OCI-LY7 (cell line): Measurements from ENCODE around the gene MEGF6. TPM values are rescaled to one million over a fixed set of nuclear protein-coding genes. Genes with fewer than 3 reads are reported as not detected.

Experiments used
- BruUV-seq: library from RNA; stranded (reverse); fragments of 400-500 nt; replicated peaks from 2 replicates; lab custom pipeline; 2021; lab: Mats Ljungman, UMichigan
- CTCF ChIA-PET: fragments of 300-600 bp; sonication (Branson Sonifier 250); formaldehyde crosslinking; loops from one replicate; lab custom pipeline; 2022; ENCODE audit warnings: antibody characterized with exemption; ENCODE audit not compliant: unreplicated experiment; lab: Charles Lee
- POLR2A ChIA-PET: fragments of 300-600 bp; sonication (Branson Sonifier 250); formaldehyde crosslinking; loops from one replicate; lab custom pipeline; 2022; ENCODE audit warnings: antibody characterized with exemption; lab: Charles Lee
- DNase-seq: peaks from one replicate; pipeline ENCODE4 v3.0.0-alpha.2; 2015; ENCODE audit warnings: low spot score
- H2AFZ ChIP-seq: fragments of 200-600 bp; sonication (generic), shearing (Covaris generic); 2 replicates; pipeline ENCODE4 v1.6.1; 2014; ENCODE audit warnings: mild to moderate bottlenecking, antibody characterized with exemption, low read length, moderate library complexity
- H3K27ac ChIP-seq: fragments of 200-600 bp; sonication (generic); 2 replicates; pipeline ENCODE4 v1.5.1; 2014; ENCODE audit warnings: mixed run types, low read depth, mild to moderate bottlenecking, moderate library complexity, low read length, inconsistent platforms; ENCODE audit not compliant: poor library complexity, severe bottlenecking
- H3K36me3 ChIP-seq: fragments of 200-600 bp; sonication (generic); 2 replicates; pipeline ENCODE4 v1.6.1; 2014; ENCODE audit warnings: mild to moderate bottlenecking, antibody characterized with exemption, low read length, moderate library complexity, mixed read lengths; ENCODE audit not compliant: insufficient read depth
- H3K4me1 ChIP-seq: fragments of 200-600 bp; sonication (generic); 2 replicates; pipeline ENCODE4 v1.5.1; 2014; ENCODE audit warnings: mild to moderate bottlenecking, low read length; ENCODE audit not compliant: insufficient read depth, poor library complexity, severe bottlenecking
- H3K4me2 ChIP-seq: fragments of 200-600 bp; sonication (generic); 2 replicates; pipeline ENCODE4 v1.6.1; 2014; ENCODE audit warnings: mild to moderate bottlenecking, low read length
- H3K4me3 ChIP-seq: fragments of 200-600 bp; sonication (generic); 2 replicates; pipeline ENCODE4 v1.5.1; 2014; ENCODE audit warnings: mild to moderate bottlenecking, low read depth, low read length; ENCODE audit not compliant: poor library complexity, severe bottlenecking
- H3K79me2 ChIP-seq: fragments of 200-600 bp; sonication (generic); 2 replicates; pipeline ENCODE4 v1.6.1; 2016; ENCODE audit warnings: low read depth, mild to moderate bottlenecking, low read length, moderate library complexity, mixed read lengths; ENCODE audit not compliant: insufficient read depth
- H3K9me2 ChIP-seq: fragments of 200-600 bp; sonication (generic); 2 replicates; pipeline ENCODE4 v1.6.1; 2016; ENCODE audit warnings: mild to moderate bottlenecking, low read length, mixed read lengths; ENCODE audit not compliant: insufficient read depth
- H3K9me3 ChIP-seq: fragments of 200-600 bp; sonication (generic); 2 replicates; pipeline ENCODE4 v1.6.1; 2014; ENCODE audit warnings: mild to moderate bottlenecking, mixed run types, low read length, mixed read lengths
- H4K20me1 ChIP-seq: fragments of 200-600 bp; sonication (generic); 2 replicates; pipeline ENCODE4 v1.6.1; 2014; ENCODE audit warnings: mild to moderate bottlenecking, antibody characterized with exemption, low read length, moderate library complexity, mixed read lengths; ENCODE audit not compliant: insufficient read depth
- EZH2phosphoT487 ChIP-seq: fragments of 200-600 bp; sonication (generic); IDR thresholded peaks from 2 replicates; pipeline ENCODE4 v1.6.1; 2018; ENCODE audit warnings: low read depth, borderline replicate concordance, mild to moderate bottlenecking, mixed run types, antibody characterized with exemption, low read length, moderate library complexity, mixed read lengths
- intact Hi-C: fragments of 100-400 bp; cut with micrococcal nuclease; formaldehyde crosslinking; loops from one replicate; pipeline ENCODE4 v1.10.0; 2022; ENCODE audit not compliant: unreplicated experiment
- total RNA-seq, 2 experiments: library from RNA; depleted of rRNA in 1 of 2; stranded (reverse); fragments of >200 nt in 1 of 2; shearing (Covaris generic) in 1 of 2; gene quantifications; 2 replicates each; pipeline ENCODE4 v1.2.3, GENCODE V29; 2014 to 2022
- TF ChIP-seq, protein P1 (sequence below): fragments of 200-600 bp; sonication (generic); conservative IDR thresholded peaks from 2 replicates; pipeline ENCODE4 v1.5.1; 2014; ENCODE audit warnings: mild to moderate bottlenecking, antibody characterized with exemption, low read length, moderate library complexity, mixed read lengths

MEGF6 gene
- total RNA-seq, 2 experiments from 2014 or later = 0.15 to 0.32 TPM

DNA sequence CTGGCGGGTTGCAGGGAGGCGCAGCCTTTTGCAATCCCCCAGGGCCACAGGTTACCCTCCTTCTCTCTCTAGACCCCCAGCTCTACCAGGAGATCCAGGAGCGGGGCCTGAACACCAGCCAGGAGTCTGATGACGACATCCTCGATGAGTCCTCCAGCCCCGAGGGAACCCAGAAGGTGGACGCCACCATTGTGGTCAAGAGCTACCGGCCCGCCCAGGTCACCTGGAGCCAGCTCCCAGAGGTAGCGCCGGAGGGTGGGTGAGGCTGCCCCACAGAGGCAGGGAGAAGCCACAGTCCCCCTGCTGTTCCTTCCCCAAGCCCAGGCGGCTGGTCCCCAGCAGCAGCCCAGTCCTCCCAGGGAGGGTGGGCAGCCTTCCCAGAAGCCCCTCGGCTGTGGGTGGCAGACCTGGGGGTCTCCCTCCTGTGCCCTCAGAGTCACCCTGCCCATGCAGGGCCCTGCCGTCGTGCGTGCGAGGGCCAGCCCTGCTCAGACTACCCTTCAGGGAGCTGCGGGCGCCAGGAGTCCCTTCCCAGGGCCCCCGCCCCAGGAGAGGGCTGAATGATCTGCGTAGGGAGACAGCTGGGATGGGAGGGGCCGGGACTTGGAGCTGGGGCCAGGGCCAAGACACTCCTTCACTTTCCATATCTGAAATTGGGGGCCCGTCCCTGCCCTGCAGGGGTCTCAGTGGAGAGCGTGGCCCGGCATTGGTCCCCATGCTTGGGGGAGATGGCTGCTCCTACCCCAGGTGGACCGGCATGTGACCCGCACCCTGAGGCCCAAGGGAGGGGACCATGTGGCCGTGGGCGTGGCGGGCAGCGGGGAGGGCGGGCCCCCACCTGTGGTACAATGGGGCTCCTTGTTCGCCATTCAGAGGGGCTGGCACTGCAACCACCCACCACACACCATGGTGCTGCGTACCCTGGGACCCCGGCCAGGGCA lies 143.9 kb downstream of the MEGF6 start:
- TF ChIP-seq EZH2phosphoT487 = no peak
- Histone ChIP-seq H3K27ac (no peak overlapping the region), H3K9me2 (no peaks in the 10 kb centered on the region), H3K36me3 (no peaks in the 10 kb centered on the region), H3K4me3 (no peak overlapping the region), H3K9me3 (no peaks in the 10 kb centered on the region), H3K4me1 (no peaks in the 10 kb centered on the region), H2AFZ (no peak overlapping the region), H4K20me1 (no peaks in the 10 kb centered on the region), H3K4me2 (no peak overlapping the region), H3K79me2 (no peaks in the 10 kb centered on the region)
- intact Hi-C loops = no loop called here
- DNase-seq = no peak
- CTCF ChIA-PET = no interaction called here
- POLR2A ChIA-PET = no interaction called here
- no TSS peak for BruUV-seq

DNA sequence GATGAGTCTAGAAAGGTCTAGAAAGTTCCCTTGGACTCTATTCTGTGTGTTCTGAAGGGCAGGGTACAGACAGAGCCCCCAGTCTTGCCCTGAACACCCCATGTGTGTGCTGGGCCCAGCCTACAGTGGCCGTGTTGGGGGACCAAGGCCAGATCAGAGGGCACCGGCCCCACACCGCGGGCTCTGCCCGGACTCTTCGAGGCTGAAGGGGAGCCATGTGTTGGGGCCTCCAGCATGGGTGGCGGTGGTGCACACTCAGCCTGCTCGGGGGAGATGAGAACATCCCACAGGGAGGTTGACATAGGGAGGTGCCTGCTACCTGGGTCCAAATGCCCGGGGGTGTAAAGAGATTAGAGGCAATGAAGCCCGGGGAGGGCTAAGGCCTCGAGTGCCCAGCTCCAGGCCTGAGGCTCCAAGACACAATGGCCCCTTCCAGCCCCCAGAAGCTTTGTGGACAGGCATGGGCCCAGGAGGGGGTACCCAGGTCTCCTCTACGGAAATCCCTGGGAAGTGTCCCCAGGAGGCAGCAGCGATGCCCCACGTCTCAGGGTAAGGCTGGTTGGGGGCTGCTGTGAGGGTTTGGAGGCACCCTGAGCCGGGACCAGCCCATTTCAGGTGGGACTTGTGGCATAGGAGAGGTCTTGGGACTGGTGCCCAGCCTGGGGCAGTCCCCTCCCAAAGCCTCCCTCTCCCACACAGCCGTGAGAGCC lies 144.8 kb downstream of the MEGF6 start:
- H2AFZ ChIP-seq = no peak overlapping the region
- H3K36me3 ChIP-seq = no peaks in the 10 kb centered on the region
- no peaks in the 10 kb centered on the region for H3K79me2 ChIP-seq
- no peak overlapping the region for H3K27ac ChIP-seq
- ChIA-PET POLR2A (no interaction called here), CTCF (no interaction called here)
- H3K4me2 ChIP-seq = no peak overlapping the region
- H3K4me3 ChIP-seq = no peak overlapping the region
- no peak for TF ChIP-seq EZH2phosphoT487
- TF ChIP-seq, protein P1, sequence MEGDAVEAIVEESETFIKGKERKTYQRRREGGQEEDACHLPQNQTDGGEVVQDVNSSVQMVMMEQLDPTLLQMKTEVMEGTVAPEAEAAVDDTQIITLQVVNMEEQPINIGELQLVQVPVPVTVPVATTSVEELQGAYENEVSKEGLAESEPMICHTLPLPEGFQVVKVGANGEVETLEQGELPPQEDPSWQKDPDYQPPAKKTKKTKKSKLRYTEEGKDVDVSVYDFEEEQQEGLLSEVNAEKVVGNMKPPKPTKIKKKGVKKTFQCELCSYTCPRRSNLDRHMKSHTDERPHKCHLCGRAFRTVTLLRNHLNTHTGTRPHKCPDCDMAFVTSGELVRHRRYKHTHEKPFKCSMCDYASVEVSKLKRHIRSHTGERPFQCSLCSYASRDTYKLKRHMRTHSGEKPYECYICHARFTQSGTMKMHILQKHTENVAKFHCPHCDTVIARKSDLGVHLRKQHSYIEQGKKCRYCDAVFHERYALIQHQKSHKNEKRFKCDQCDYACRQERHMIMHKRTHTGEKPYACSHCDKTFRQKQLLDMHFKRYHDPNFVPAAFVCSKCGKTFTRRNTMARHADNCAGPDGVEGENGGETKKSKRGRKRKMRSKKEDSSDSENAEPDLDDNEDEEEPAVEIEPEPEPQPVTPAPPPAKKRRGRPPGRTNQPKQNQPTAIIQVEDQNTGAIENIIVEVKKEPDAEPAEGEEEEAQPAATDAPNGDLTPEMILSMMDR = no peak
- DNase-seq = no peak
- H3K9me3 ChIP-seq = no peaks in the 10 kb centered on the region
- H3K9me2 ChIP-seq = no peaks in the 10 kb centered on the region
- intact Hi-C loops = no loop called here
- BruUV-seq = no TSS peak
- no peaks in the 10 kb centered on the region for H3K4me1 ChIP-seq
- no peaks in the 10 kb centered on the region for H4K20me1 ChIP-seq

DNA sequence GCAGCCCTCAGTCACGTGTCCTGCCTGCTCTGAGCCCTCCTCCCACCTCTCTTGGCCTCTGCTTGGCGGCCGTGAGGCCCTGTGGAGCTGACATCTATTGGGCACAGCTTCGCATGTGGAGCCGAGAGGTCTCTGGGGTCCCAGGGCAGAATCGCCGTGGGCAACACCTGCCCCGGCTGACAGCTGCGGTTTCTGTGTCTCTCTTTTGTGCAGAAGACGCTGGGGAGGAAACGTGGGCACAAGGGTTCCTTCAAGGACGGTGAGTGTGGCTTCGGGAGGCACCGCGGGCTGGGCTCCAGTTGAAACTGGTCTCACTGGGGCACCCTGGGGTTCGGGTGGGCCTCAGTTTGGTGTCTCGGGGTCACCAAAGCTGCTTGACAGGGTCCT lies 145.4 kb downstream of the MEGF6 start:
- no peak overlapping the region for H3K4me2 ChIP-seq
- no peaks in the 10 kb centered on the region for H3K9me3 ChIP-seq
- H3K27ac ChIP-seq = no peak overlapping the region
- H3K4me3 ChIP-seq = no peak overlapping the region
- intact Hi-C loops = no loop called here
- H3K79me2 ChIP-seq = no peaks in the 10 kb centered on the region
- ChIA-PET POLR2A (no interaction called here), CTCF (no interaction called here)
- no peak for TF ChIP-seq EZH2phosphoT487
- TF ChIP-seq, protein P1 = no peak
- H3K9me2 ChIP-seq = no peaks in the 10 kb centered on the region
- H2AFZ ChIP-seq = no peak overlapping the region
- DNase-seq = no peak
- BruUV-seq = no TSS peak
- no peaks in the 10 kb centered on the region for H3K36me3 ChIP-seq
- no peaks in the 10 kb centered on the region for H3K4me1 ChIP-seq
- H4K20me1 ChIP-seq = no peaks in the 10 kb centered on the region
